ENCODE results near the gene ZNF549. TPM values are rescaled to one million over a fixed set of nuclear protein-coding genes. Genes with fewer than 3 reads are reported as not detected.
A peak's percentile ranks its signal among the peaks of the same experiment; 100 is the strongest.

ZNF549 gene
- total and polyA plus RNA-seq, 2 experiments from 2014 or later: 4.2 to 5.6 TPM

GRCh38 chr19:57563547-57563946, 36.4 kb downstream of the ZNF549 start:
- Histone ChIP-seq H3K4me3 (no peak overlapping the region), H3K9me3 (ENCODE audit: low read depth) (no peaks in the 10 kb centered on the region), H3F3A (ENCODE audit: insufficient read depth) (peaks cover 8% of the 10 kb centered on the region; the same call in 1 of the 2 replicates), H3K4me2 (ENCODE audit: unreplicated experiment) (no peak overlapping the region), H3K79me2 (ENCODE audit: insufficient read depth) (peaks cover 11% of the 10 kb centered on the region), H3K9me2 (ENCODE audit: insufficient read depth) (no peaks in the 10 kb centered on the region), H3K27ac (no peak overlapping the region), H4K20me1 (ENCODE audit: insufficient read depth) (no peaks in the 10 kb centered on the region), H3K9ac (no peak overlapping the region), H3K4me1 (ENCODE audit: insufficient read depth) (0 out of 2 replicates have a peak, but pooled peaks cover 5% of the 10 kb centered on the region), H3K36me3 (ENCODE audit: low read depth) (no peaks in the 10 kb centered on the region), H3K27me3 (replicated peaks; ENCODE audit: insufficient read depth) (no peaks in the 10 kb centered on the region), H2AFZ (no peak overlapping the region)
- in situ Hi-C loops (cut with MboI): no loop called here
- DNase-seq: no peak
- 5 to 6% methylated on average over 1 of the region's 1 CpG for WGBS, 2 experiments (ENCODE audit: low coverage in 1 of 2, low lambda C conversion rate in 2 of 2, missing lambda C conversion rate in 2 of 2)
- TF ChIP-seq EZH2phosphoT487 (IDR thresholded peaks at IDR 0.05; ENCODE audit: insufficient read depth, low read depth) (no peak), EZH2 (IDR thresholded peaks at IDR 0.05; ENCODE audit: insufficient read depth, poor library complexity, severe bottlenecking) (no peak)

- H3K4me2 ChIP-seq (ENCODE audit: unreplicated experiment): no peak overlapping the region
- H4K20me1 ChIP-seq (ENCODE audit: insufficient read depth): no peaks in the 10 kb centered on the region
- no peak overlapping the region for H3K27ac ChIP-seq
- 39 to 41% methylated on average over 7 of the region's 7 CpGs for WGBS, 2 experiments (ENCODE audit: low coverage in 1 of 2, low lambda C conversion rate in 2 of 2, missing lambda C conversion rate in 2 of 2)
- in situ Hi-C loops (cut with MboI): no loop called here
- H3K4me3 ChIP-seq: no peak overlapping the region
- no peaks in the 10 kb centered on the region for H3K27me3 ChIP-seq (replicated peaks; ENCODE audit: insufficient read depth)
- no peak overlapping the region for H2AFZ ChIP-seq
- H3F3A ChIP-seq (ENCODE audit: insufficient read depth): no peaks in the 10 kb centered on the region
- no peaks in the 10 kb centered on the region for H3K4me1 ChIP-seq (ENCODE audit: insufficient read depth)
- TF ChIP-seq EZH2phosphoT487 (IDR thresholded peaks at IDR 0.05; ENCODE audit: insufficient read depth, low read depth): no peak
- no peak for TF ChIP-seq EZH2 (IDR thresholded peaks at IDR 0.05; ENCODE audit: insufficient read depth, poor library complexity, severe bottlenecking)
- no peak overlapping the region for H3K9ac ChIP-seq
- no peaks in the 10 kb centered on the region for H3K9me3 ChIP-seq (ENCODE audit: low read depth)
- H3K36me3 ChIP-seq (ENCODE audit: low read depth): peaks cover 8% of the 10 kb centered on the region
- peak; percentile 47 for DNase-seq
- no peaks in the 10 kb centered on the region for H3K79me2 ChIP-seq (ENCODE audit: insufficient read depth)
- H3K9me2 ChIP-seq (ENCODE audit: insufficient read depth): no peaks in the 10 kb centered on the region
These were observed 39.5 kb downstream of the ZNF549 start for GRCh38 chr19:57566396-57567265.

GRCh38 chr19:57570707-57571106, 43.6 kb downstream of the ZNF549 start:
- H3K27ac ChIP-seq: no peak overlapping the region
- H3K4me3 ChIP-seq: no peak overlapping the region
- H3K27me3 ChIP-seq (replicated peaks; ENCODE audit: insufficient read depth): no peaks in the 10 kb centered on the region
- peaks cover 5% of the 10 kb centered on the region for H3K9me3 ChIP-seq (ENCODE audit: low read depth)
- no peaks in the 10 kb centered on the region for H3F3A ChIP-seq (ENCODE audit: insufficient read depth)
- peaks cover 49% of the 10 kb centered on the region for H3K36me3 ChIP-seq (ENCODE audit: low read depth)
- H3K4me2 ChIP-seq (ENCODE audit: unreplicated experiment): no peak overlapping the region
- no peak for DNase-seq
- TF ChIP-seq EZH2 (IDR thresholded peaks at IDR 0.05; ENCODE audit: insufficient read depth, poor library complexity, severe bottlenecking): no peak
- TF ChIP-seq EZH2phosphoT487 (IDR thresholded peaks at IDR 0.05; ENCODE audit: insufficient read depth, low read depth): no peak
- peaks cover under 1% of the 10 kb centered on the region; the same call in 1 of the 2 replicates for H3K79me2 ChIP-seq (ENCODE audit: insufficient read depth)
- in situ Hi-C loops (cut with MboI): no loop called here
- H3K9ac ChIP-seq: no peak overlapping the region
- no peaks in the 10 kb centered on the region for H4K20me1 ChIP-seq (ENCODE audit: insufficient read depth)
- H3K9me2 ChIP-seq (ENCODE audit: insufficient read depth): no peaks in the 10 kb centered on the region
- no peaks in the 10 kb centered on the region for H3K4me1 ChIP-seq (ENCODE audit: insufficient read depth)
- H2AFZ ChIP-seq: no peak overlapping the region

GRCh38 chr19:57572415-57572947, 45.3 kb downstream of the ZNF549 start:
- Histone ChIP-seq H3K9me2 (ENCODE audit: insufficient read depth) (no peaks in the 10 kb centered on the region), H3K4me2 (ENCODE audit: unreplicated experiment) (no peak overlapping the region), H3K27me3 (replicated peaks; ENCODE audit: insufficient read depth) (no peaks in the 10 kb centered on the region), H3K4me1 (ENCODE audit: insufficient read depth) (0 out of 2 replicates have a peak, but pooled peaks cover 2% of the 10 kb centered on the region), H3K9ac (no peak overlapping the region), H3K36me3 (ENCODE audit: low read depth) (peaks cover 59% of the 10 kb centered on the region), H3F3A (ENCODE audit: insufficient read depth) (no peaks in the 10 kb centered on the region), H3K79me2 (ENCODE audit: insufficient read depth) (peaks cover 18% of the 10 kb centered on the region), H3K4me3 (no peak overlapping the region), H2AFZ (no peak overlapping the region), H4K20me1 (ENCODE audit: insufficient read depth) (no peaks in the 10 kb centered on the region), H3K27ac (no peak overlapping the region), H3K9me3 (ENCODE audit: low read depth) (peaks cover 5% of the 10 kb centered on the region)
- DNase-seq: no peak
- TF ChIP-seq EZH2phosphoT487 (IDR thresholded peaks at IDR 0.05; ENCODE audit: insufficient read depth, low read depth) (no peak), EZH2 (IDR thresholded peaks at IDR 0.05; ENCODE audit: insufficient read depth, poor library complexity, severe bottlenecking) (no peak)
- in situ Hi-C loops (cut with MboI): no loop called here
- 93 to 97% methylated on average over 3 of the region's 3 CpGs for WGBS, 2 experiments (ENCODE audit: low coverage in 1 of 2, low lambda C conversion rate in 2 of 2, missing lambda C conversion rate in 2 of 2)
